ENCODE data around the gene NDST4. TPM values are rescaled to one million over a fixed set of nuclear protein-coding genes. Genes with fewer than 3 reads are reported as not detected.

Gene NDST4
- total RNA-seq, 1 donor from 2014 or later = not detected

GRCh38 chr4:114860786-114861185 lies 252.6 kb downstream of the NDST4 start:
- DNase-seq = no peak
- intact Hi-C loops (cut with micrococcal nuclease) = no loop called here
- Mint-ChIP-seq H3K4me1 (no peaks in the 10 kb centered on the region), H3K36me3 (ENCODE audit: low read depth) (no peaks in the 10 kb centered on the region), H3K27me3 (no peaks in the 10 kb centered on the region), H3K27ac (no peak overlapping the region), H3K4me3 (no peak overlapping the region), H3K9me3 (no peaks in the 10 kb centered on the region)

GRCh38 chr4:114857831-114858230 lies 255.6 kb downstream of the NDST4 start:
- Mint-ChIP-seq H3K36me3 (ENCODE audit: low read depth) (no peaks in the 10 kb centered on the region), H3K4me1 (no peaks in the 10 kb centered on the region), H3K27ac (no peak overlapping the region), H3K9me3 (no peaks in the 10 kb centered on the region), H3K4me3 (no peak overlapping the region), H3K27me3 (no peaks in the 10 kb centered on the region)
- DNase-seq = no peak
- intact Hi-C loops (cut with micrococcal nuclease) = no loop called here

DNA sequence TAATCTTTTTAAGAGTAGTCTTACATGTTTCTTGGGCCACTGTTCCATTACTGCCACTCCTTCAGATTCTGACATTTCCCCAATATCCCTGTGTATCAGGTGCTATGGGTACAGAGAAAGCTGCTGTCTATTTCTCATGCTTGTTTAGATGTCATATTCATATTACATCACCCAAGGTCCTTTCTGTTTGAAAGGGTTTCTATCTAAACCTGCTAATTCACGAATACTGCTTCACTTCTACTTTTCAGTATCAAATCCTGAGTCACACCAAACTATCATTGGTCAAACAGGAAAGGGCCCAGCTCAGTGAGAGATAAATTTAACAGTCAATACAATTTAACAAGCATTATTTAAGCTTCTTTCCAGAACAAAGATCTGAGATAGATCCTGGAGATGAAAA lies 273.4 kb downstream of the NDST4 start:
- Mint-ChIP-seq H3K9me3 (no peaks in the 10 kb centered on the region), H3K4me1 (no peaks in the 10 kb centered on the region), H3K27me3 (no peaks in the 10 kb centered on the region), H3K4me3 (no peak overlapping the region), H3K36me3 (ENCODE audit: low read depth) (no peaks in the 10 kb centered on the region), H3K27ac (no peak overlapping the region)
- DNase-seq = no peak
- intact Hi-C loops (cut with micrococcal nuclease) = no loop called here

DNA sequence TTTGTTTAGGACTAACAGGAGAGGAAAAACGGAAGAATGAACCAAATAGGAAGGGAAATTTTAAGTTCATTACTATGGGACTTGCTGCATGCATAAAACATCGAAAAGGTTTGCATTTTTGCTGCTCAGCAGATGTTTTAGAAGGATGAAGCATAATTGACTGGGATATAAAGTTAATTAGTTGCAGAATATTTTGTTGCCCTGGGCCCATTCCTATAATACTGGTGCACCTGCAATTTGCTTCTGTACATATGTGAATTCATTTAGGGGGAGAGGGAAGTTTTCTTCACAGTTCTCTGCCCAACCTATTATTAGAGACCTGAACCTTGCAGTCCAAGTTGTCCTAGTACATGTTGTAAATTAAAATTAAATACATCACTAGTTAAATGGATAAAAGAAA lies 282.8 kb downstream of the NDST4 start:
- Mint-ChIP-seq H3K27me3 (no peaks in the 10 kb centered on the region), H3K9me3 (no peaks in the 10 kb centered on the region), H3K27ac (no peak overlapping the region), H3K36me3 (ENCODE audit: low read depth) (no peaks in the 10 kb centered on the region), H3K4me1 (no peaks in the 10 kb centered on the region), H3K4me3 (no peak overlapping the region)
- intact Hi-C loops (cut with micrococcal nuclease) = no loop called here
- DNase-seq = no peak

DNA sequence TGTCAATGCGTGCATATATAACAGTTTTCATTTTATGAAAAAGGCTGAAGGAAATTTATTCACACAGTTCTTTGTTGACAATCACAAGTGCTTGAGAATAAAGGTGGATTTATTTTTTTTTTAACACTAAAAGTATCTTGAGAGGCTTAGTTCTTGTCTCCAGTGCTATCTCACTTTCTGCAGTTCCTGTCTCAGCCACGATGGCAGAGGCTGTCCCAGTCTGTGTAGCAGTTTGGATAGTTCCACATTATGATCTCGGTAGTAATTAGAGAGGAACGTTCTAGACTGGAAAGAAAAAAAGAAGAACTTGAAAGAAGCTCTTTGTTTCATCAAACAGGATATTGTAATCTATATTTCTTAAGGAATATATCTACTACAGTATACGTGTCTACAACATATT lies 285.8 kb downstream of the NDST4 start:
- no peak overlapping the region for H3K27ac Mint-ChIP-seq
- H3K4me3 Mint-ChIP-seq = no peak overlapping the region
- no peaks in the 10 kb centered on the region for H3K4me1 Mint-ChIP-seq
- intact Hi-C loops (cut with micrococcal nuclease) = no loop called here
- H3K36me3 Mint-ChIP-seq (ENCODE audit: low read depth) = no peaks in the 10 kb centered on the region
- DNase-seq = no peak
- no peaks in the 10 kb centered on the region for H3K27me3 Mint-ChIP-seq
- no peaks in the 10 kb centered on the region for H3K9me3 Mint-ChIP-seq

GRCh38 chr4:114815760-114816159 lies 297.7 kb downstream of the NDST4 start:
- DNase-seq = no peak
- Mint-ChIP-seq H3K36me3 (ENCODE audit: low read depth) (no peaks in the 10 kb centered on the region), H3K9me3 (no peaks in the 10 kb centered on the region), H3K4me1 (no peaks in the 10 kb centered on the region), H3K27me3 (peaks cover 2% of the 10 kb centered on the region), H3K4me3 (no peak overlapping the region), H3K27ac (no peak overlapping the region)
- intact Hi-C loops (cut with micrococcal nuclease) = no loop called here

- Mint-ChIP-seq H3K27ac (no peak overlapping the region), H3K36me3 (ENCODE audit: low read depth) (no peaks in the 10 kb centered on the region), H3K27me3 (peaks cover 2% of the 10 kb centered on the region), H3K9me3 (no peaks in the 10 kb centered on the region), H3K4me1 (no peaks in the 10 kb centered on the region), H3K4me3 (no peak overlapping the region)
- no peak for DNase-seq
- intact Hi-C loops (cut with micrococcal nuclease) = no loop called here
These were observed 299.5 kb downstream of the NDST4 start for GRCh38 chr4:114813961-114814360.

DNA sequence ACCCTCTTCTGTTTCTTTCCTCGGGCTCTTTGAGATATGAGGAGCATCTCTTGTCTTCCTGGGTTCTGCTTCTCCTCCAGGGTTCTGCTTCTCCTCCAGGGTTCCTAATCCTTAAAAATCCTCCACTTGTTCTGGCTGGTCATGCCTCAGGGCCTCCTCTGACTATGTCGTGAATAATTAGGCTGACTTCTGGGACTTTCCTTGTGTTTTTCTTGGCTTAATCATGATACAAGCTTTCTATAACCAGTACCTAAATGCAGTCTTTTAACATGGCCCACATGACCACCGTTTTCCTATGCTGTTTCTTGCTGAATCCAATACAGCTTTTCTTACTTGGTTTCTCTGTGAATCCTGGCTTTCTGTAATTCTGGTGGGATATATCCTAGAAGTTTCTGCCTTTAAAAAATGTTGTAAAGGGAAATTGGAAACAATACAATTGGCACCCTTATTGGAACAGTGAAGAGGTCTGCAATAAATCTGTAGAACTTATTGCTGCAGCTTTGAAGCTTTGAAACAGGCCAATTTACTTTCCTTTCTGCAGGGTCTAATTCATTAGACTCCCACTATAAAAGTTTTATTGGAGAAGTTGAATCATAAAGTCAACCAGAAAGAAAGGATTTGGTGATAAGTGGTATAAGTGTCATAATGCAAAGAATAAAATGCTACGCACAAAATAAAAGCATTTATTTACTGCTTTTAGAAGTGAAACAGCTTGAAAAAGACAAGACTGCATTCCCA lies 301.7 kb downstream of the NDST4 start:
- Mint-ChIP-seq H3K27me3 (peaks cover 2% of the 10 kb centered on the region), H3K4me3 (no peak overlapping the region), H3K36me3 (ENCODE audit: low read depth) (no peaks in the 10 kb centered on the region), H3K4me1 (no peaks in the 10 kb centered on the region), H3K27ac (no peak overlapping the region), H3K9me3 (no peaks in the 10 kb centered on the region)
- DNase-seq = no peak
- intact Hi-C loops (cut with micrococcal nuclease) = no loop called here

GRCh38 chr4:114807759-114808404 lies 305.5 kb downstream of the NDST4 start:
- Mint-ChIP-seq H3K4me3 (no peak overlapping the region), H3K36me3 (ENCODE audit: low read depth) (no peaks in the 10 kb centered on the region), H3K27ac (no peak overlapping the region), H3K9me3 (no peaks in the 10 kb centered on the region), H3K27me3 (peaks cover 2% of the 10 kb centered on the region), H3K4me1 (no peaks in the 10 kb centered on the region)
- intact Hi-C loops (cut with micrococcal nuclease) = no loop called here
- DNase-seq = peak; percentile 77

GRCh38 chr4:114807357-114807756 lies 306.1 kb downstream of the NDST4 start:
- H3K27ac Mint-ChIP-seq = no peak overlapping the region
- H3K27me3 Mint-ChIP-seq = peaks cover 2% of the 10 kb centered on the region
- no peak for DNase-seq
- H3K4me1 Mint-ChIP-seq = no peaks in the 10 kb centered on the region
- no peaks in the 10 kb centered on the region for H3K36me3 Mint-ChIP-seq (ENCODE audit: low read depth)
- intact Hi-C loops (cut with micrococcal nuclease) = no loop called here
- no peaks in the 10 kb centered on the region for H3K9me3 Mint-ChIP-seq
- no peak overlapping the region for H3K4me3 Mint-ChIP-seq

DNA sequence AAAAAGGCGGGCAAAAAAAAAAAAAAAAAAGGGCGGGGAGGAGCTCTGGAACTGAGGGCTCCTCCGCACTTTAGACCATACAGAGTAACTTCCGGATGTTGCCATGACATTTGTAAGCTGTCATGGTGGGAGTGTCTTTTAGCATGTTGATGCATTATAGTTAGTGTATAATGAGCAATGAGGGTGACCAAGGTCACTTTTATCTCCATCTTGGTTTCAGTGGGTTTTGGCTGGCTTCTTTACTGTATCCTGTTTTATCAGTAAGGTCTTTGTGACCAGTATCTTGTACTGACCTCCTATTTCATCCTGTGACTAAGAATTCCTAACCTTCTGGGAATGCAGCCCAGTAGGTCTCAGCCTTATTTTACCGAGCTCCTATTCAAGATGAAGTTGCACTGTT lies 321.4 kb downstream of the NDST4 start:
- intact Hi-C loops (cut with micrococcal nuclease) = no loop called here
- no peak overlapping the region for H3K27ac Mint-ChIP-seq
- no peak overlapping the region for H3K4me3 Mint-ChIP-seq
- no peaks in the 10 kb centered on the region for H3K27me3 Mint-ChIP-seq
- no peaks in the 10 kb centered on the region for H3K4me1 Mint-ChIP-seq
- H3K36me3 Mint-ChIP-seq (ENCODE audit: low read depth) = no peaks in the 10 kb centered on the region
- H3K9me3 Mint-ChIP-seq = no peaks in the 10 kb centered on the region
- DNase-seq = no peak

DNA sequence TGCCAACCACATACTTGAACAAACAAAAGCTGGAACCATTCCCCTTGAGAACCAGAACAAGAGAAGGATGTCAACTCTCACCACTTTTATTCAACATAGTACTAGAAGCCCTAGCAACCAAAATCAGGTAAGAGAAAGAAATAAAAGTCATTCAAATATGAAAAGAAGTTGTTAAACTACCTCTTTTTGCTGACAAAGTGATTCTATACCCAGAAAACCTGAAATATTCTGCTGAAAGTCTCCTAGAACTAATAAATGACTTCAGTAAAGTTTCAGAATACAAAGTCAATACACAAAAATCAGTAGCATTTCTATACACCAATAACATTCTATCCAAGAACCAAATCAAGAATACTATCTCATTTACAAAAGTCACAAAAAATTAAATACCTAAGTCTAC lies 327.9 kb downstream of the NDST4 start:
- Mint-ChIP-seq H3K9me3 (no peaks in the 10 kb centered on the region), H3K4me1 (no peaks in the 10 kb centered on the region)

GRCh38 chr4:114783215-114783595 lies 330.2 kb downstream of the NDST4 start:
- DNase-seq = no peak
- intact Hi-C loops (cut with micrococcal nuclease) = no loop called here
- no peaks in the 10 kb centered on the region for H3K4me1 Mint-ChIP-seq
- no peaks in the 10 kb centered on the region for H3K9me3 Mint-ChIP-seq
- H3K27ac Mint-ChIP-seq = no peak overlapping the region
- H3K4me3 Mint-ChIP-seq = no peak overlapping the region
- no peaks in the 10 kb centered on the region for H3K27me3 Mint-ChIP-seq
- H3K36me3 Mint-ChIP-seq (ENCODE audit: low read depth) = no peaks in the 10 kb centered on the region

More for the DNA sequence above, 327.9 kb downstream of the NDST4 start:
- H3K27me3 Mint-ChIP-seq = no peaks in the 10 kb centered on the region
- no peak overlapping the region for H3K4me3 Mint-ChIP-seq
- H3K36me3 Mint-ChIP-seq (ENCODE audit: low read depth) = no peaks in the 10 kb centered on the region
- no peak overlapping the region for H3K27ac Mint-ChIP-seq
- no peak for DNase-seq
- intact Hi-C loops (cut with micrococcal nuclease) = no loop called here

- no peak overlapping the region for H3K27ac Mint-ChIP-seq
- H3K4me1 Mint-ChIP-seq = no peaks in the 10 kb centered on the region
- no peaks in the 10 kb centered on the region for H3K36me3 Mint-ChIP-seq (ENCODE audit: low read depth)
- no peaks in the 10 kb centered on the region for H3K27me3 Mint-ChIP-seq
- no peaks in the 10 kb centered on the region for H3K9me3 Mint-ChIP-seq
- intact Hi-C loops (cut with micrococcal nuclease) = no loop called here
- no peak overlapping the region for H3K4me3 Mint-ChIP-seq
- DNase-seq = no peak
These were observed 330.8 kb downstream of the NDST4 start for GRCh38 chr4:114782415-114783214.
